ENCODE results near the gene C5orf47. TPM values are rescaled to one million over a fixed set of nuclear protein-coding genes. Genes with fewer than 3 reads are reported as not detected.

The C5orf47 gene
- total and polyA plus RNA-seq, 4 donors, result 0.08 TPM; not detected in 3

DNA sequence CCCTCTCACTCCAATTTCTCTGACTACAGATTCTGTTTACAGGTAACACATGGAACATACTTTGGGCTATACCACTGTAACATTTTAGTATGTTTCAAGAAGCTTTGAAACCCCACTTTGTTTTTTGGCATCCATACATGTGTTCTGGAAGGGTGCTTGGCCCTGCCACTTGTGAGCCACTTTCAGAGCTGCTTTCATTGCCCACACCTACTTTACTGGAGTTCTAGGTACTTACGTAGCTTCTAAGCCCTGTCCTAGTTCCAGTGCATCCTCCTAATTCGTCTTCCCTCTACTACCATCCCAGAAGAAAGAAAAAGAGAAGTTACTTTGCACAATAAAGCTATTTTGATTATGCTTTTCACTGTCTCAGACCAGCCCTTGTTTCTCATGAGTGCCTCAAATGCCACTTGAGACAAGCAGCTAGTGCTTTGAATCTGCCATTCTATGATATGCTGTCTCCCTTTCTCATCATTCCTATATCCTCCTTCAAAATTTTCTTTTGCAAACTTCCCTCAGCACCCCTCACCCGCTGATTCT is 26.5 kb upstream of the C5orf47 start:
- Histone ChIP-seq H3K9me3 (ENCODE audit: control insufficient read depth in 4 of 4, low read length in 3 of 4) (no peaks in the 10 kb centered on the region), H3K27me3 (ENCODE audit: control insufficient read depth in 4 of 4, insufficient read depth in 4 of 4, low read length in 3 of 4) (no peaks in the 10 kb centered on the region), H3K27ac (ENCODE audit: low read depth in 1 of 2, low read length in 2 of 2) (no peak overlapping the region), H3K9ac (ENCODE audit: low read depth in 1 of 2, low read length in 2 of 2) (no peak overlapping the region), H3K4me3 (ENCODE audit: low read depth in 1 of 3, low read length in 3 of 3) (no peak overlapping the region), H3K4me1 (ENCODE audit: control insufficient read depth in 4 of 4, insufficient read depth in 4 of 4, low read length in 3 of 4) (peaks cover 0 to 1% (median 0%) of the 10 kb centered on the region in 4 donors), H3K36me3 (ENCODE audit: control insufficient read depth in 4 of 4, insufficient read depth in 3 of 4, low read depth in 1 of 4, low read length in 3 of 4) (peaks cover 0 to 12% (median 6%) of the 10 kb centered on the region in 4 donors)
- WGBS, result 96% methylated on average over 3 of the region's 3 CpGs
- TF ChIP-seq SP1 (IDR thresholded peaks at IDR 0.05), result no peak
- TF ChIP-seq ZBTB33 (IDR thresholded peaks at IDR 0.05), result no peak
- TF ChIP-seq, protein P1, sequence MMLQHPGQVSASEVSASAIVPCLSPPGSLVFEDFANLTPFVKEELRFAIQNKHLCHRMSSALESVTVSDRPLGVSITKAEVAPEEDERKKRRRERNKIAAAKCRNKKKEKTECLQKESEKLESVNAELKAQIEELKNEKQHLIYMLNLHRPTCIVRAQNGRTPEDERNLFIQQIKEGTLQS (IDR thresholded peaks at IDR 0.05), result no peak
- TF ChIP-seq GABPA (IDR thresholded peaks at IDR 0.05 in 1 of 2, conservative IDR thresholded peaks at IDR 0.05 in 1 of 2), result no peak
- no peak for TF ChIP-seq FOXA2 (IDR thresholded peaks at IDR 0.05)
- TF ChIP-seq HNF4G (IDR thresholded peaks at IDR 0.05), result no peak
- TF ChIP-seq NR2F2 (IDR thresholded peaks at IDR 0.05), result no peak
- no peak for TF ChIP-seq TAF1 (conservative IDR thresholded peaks at IDR 0.05)
- TF ChIP-seq YY1 (IDR thresholded peaks at IDR 0.05), result no peak
- no peak for TF ChIP-seq REST (IDR thresholded peaks at IDR 0.05)
- no peak for TF ChIP-seq HNF4A (conservative IDR thresholded peaks at IDR 0.05)
- DNase-seq (ENCODE audit: low spot score), result no peak

- no peak overlapping the region for H3K27ac ChIP-seq (ENCODE audit: low read depth in 1 of 2, low read length in 2 of 2)
Observed at GRCh38 chr5:173963182-173963838, 25.7 kb upstream of the C5orf47 start.

More at GRCh38 chr5:173963182-173963838, 25.7 kb upstream of the C5orf47 start:
- no peak for DNase-seq (ENCODE audit: low spot score)
- Histone ChIP-seq H3K36me3 (ENCODE audit: control insufficient read depth in 4 of 4, insufficient read depth in 3 of 4, low read depth in 1 of 4, low read length in 3 of 4) (peaks cover 0 to 5% (median 2%) of the 10 kb centered on the region in 4 donors), H3K9me3 (ENCODE audit: control insufficient read depth in 4 of 4, low read length in 3 of 4) (no peaks in the 10 kb centered on the region), H3K4me3 (ENCODE audit: low read depth in 1 of 3, low read length in 3 of 3) (no peak overlapping the region), H3K4me1 (ENCODE audit: control insufficient read depth in 4 of 4, insufficient read depth in 4 of 4, low read length in 3 of 4) (peaks cover 0 to 1% (median 0%) of the 10 kb centered on the region in 4 donors), H3K9ac (ENCODE audit: low read depth in 1 of 2, low read length in 2 of 2) (no peak overlapping the region), H3K27me3 (ENCODE audit: control insufficient read depth in 4 of 4, insufficient read depth in 4 of 4, low read length in 3 of 4) (no peaks in the 10 kb centered on the region)
- 72% methylated on average over 10 of the region's 10 CpGs for WGBS
- TF ChIP-seq, protein P1 (IDR thresholded peaks at IDR 0.05), result no peak
- TF ChIP-seq TAF1 (conservative IDR thresholded peaks at IDR 0.05) (no peak), MAX (IDR thresholded peaks at IDR 0.05) (no peak), FOXA1 (IDR thresholded peaks at IDR 0.05) (no peak), NR2F2 (IDR thresholded peaks at IDR 0.05) (no peak), GABPA (IDR thresholded peaks at IDR 0.05 in 1 of 2, conservative IDR thresholded peaks at IDR 0.05 in 1 of 2) (no peak), YY1 (IDR thresholded peaks at IDR 0.05) (no peak), JUND (IDR thresholded peaks at IDR 0.05) (no peak), RXRA (IDR thresholded peaks at IDR 0.05) (no peak)

Measured in liver (tissue), 9 donors.